ENCODE measurements around the gene BNC2. TPM values are rescaled to one million over a fixed set of nuclear protein-coding genes. Genes with fewer than 3 reads are reported as not detected.

The BNC2 gene
- total RNA-seq, 1 experiment from 2014 or later: 0.20 TPM

DNA sequence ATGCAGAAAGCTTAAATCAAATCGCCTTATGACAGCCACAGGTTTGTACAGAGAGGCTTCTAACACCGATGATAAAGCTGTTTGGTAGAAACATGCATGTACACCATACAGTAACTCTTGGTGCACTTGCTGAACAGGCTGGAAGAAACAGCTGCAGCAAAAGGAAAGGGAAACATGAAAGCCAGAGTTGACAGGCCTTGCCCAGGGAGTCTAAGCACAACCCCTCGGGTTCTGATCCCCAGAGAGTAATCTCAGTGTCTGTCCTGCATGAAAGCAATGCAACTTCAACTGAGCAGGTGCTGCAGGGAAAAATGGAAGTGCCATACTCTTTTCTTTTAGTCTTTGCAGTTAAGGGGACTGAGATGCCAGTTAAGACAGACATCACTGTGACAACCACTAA, 419.9 kb downstream of the BNC2 start:
- Histone ChIP-seq H3K4me1 (0 out of 2 replicates have a peak, but pooled peaks cover 2% of the 10 kb centered on the region), H3K4me3 (ENCODE audit: low read depth, low read length) (no peak overlapping the region), H3K27me3 (replicated peaks; ENCODE audit: control insufficient read depth, insufficient read depth, low read length) (no peaks in the 10 kb centered on the region), H3K9me3 (no peaks in the 10 kb centered on the region), H3K36me3 (ENCODE audit: control insufficient read depth, insufficient read depth, low read length) (no peaks in the 10 kb centered on the region)
- Mint-ChIP-seq H3K4me3 (ENCODE audit: unreplicated experiment) (no peak overlapping the region), H3K4me1 (ENCODE audit: low read depth, unreplicated experiment) (no peaks in the 10 kb centered on the region), H3K36me3 (ENCODE audit: insufficient read depth, unreplicated experiment) (no peaks in the 10 kb centered on the region), H3K9me3 (ENCODE audit: unreplicated experiment) (no peaks in the 10 kb centered on the region), H3K27ac (ENCODE audit: unreplicated experiment) (no peak overlapping the region), H3K27me3 (ENCODE audit: insufficient read depth, unreplicated experiment) (peaks cover 2% of the 10 kb centered on the region)
- ChIA-PET POLR2A (no interaction called here), CTCF (no interaction called here)
- BruUV-seq (replicated peaks): no TSS peak
- intact Hi-C loops (cut with micrococcal nuclease; ENCODE audit: unreplicated experiment): no loop called here
- no peak for DNase-seq
- TF ChIP-seq, protein P1, sequence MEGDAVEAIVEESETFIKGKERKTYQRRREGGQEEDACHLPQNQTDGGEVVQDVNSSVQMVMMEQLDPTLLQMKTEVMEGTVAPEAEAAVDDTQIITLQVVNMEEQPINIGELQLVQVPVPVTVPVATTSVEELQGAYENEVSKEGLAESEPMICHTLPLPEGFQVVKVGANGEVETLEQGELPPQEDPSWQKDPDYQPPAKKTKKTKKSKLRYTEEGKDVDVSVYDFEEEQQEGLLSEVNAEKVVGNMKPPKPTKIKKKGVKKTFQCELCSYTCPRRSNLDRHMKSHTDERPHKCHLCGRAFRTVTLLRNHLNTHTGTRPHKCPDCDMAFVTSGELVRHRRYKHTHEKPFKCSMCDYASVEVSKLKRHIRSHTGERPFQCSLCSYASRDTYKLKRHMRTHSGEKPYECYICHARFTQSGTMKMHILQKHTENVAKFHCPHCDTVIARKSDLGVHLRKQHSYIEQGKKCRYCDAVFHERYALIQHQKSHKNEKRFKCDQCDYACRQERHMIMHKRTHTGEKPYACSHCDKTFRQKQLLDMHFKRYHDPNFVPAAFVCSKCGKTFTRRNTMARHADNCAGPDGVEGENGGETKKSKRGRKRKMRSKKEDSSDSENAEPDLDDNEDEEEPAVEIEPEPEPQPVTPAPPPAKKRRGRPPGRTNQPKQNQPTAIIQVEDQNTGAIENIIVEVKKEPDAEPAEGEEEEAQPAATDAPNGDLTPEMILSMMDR (IDR thresholded peaks at IDR 0.05; ENCODE audit: insufficient read depth in 1 of 2, low read depth in 1 of 2, low read length in 1 of 2, severe bottlenecking in 1 of 2, unreplicated experiment in 1 of 2): no peak

DNA sequence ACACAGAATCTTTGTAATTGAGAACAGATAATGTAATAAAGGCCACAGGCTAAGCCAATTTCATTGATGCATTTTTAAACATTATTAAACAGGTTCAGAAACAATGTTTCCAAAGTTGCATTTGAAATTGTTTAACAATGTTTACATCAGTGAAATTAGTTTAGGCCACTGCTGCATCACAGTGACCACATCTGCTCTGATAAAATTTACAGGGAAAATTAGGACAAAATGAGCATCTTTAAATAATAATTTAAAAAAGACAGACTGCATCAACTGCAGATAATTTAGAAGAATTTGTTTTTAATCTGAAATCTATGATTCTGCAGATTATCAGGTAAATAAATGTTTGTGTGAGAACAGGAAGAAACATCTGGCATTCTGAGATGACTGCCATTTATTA, 420.4 kb downstream of the BNC2 start:
- Mint-ChIP-seq H3K27me3 (ENCODE audit: insufficient read depth, unreplicated experiment) (peaks cover 2% of the 10 kb centered on the region), H3K27ac (ENCODE audit: unreplicated experiment) (no peak overlapping the region), H3K36me3 (ENCODE audit: insufficient read depth, unreplicated experiment) (no peaks in the 10 kb centered on the region), H3K4me1 (ENCODE audit: low read depth, unreplicated experiment) (no peaks in the 10 kb centered on the region), H3K9me3 (ENCODE audit: unreplicated experiment) (no peaks in the 10 kb centered on the region), H3K4me3 (ENCODE audit: unreplicated experiment) (no peak overlapping the region)
- H3K4me3 ChIP-seq (ENCODE audit: low read depth, low read length): no peak overlapping the region
- intact Hi-C loops (cut with micrococcal nuclease; ENCODE audit: unreplicated experiment): no loop called here
- TF ChIP-seq, protein P1 (IDR thresholded peaks at IDR 0.05; ENCODE audit: insufficient read depth in 1 of 2, low read depth in 1 of 2, low read length in 1 of 2, severe bottlenecking in 1 of 2, unreplicated experiment in 1 of 2): no peak
- POLR2A ChIA-PET: no interaction called here
- no peaks in the 10 kb centered on the region for H3K27me3 ChIP-seq (replicated peaks; ENCODE audit: control insufficient read depth, insufficient read depth, low read length)
- no TSS peak for BruUV-seq (replicated peaks)
- H3K9me3 ChIP-seq: no peaks in the 10 kb centered on the region
- CTCF ChIA-PET: no interaction called here
- DNase-seq: no peak
- no peaks in the 10 kb centered on the region for H3K36me3 ChIP-seq (ENCODE audit: control insufficient read depth, insufficient read depth, low read length)
- H3K4me1 ChIP-seq: 0 out of 2 replicates have a peak, but pooled peaks cover 4% of the 10 kb centered on the region

DNA sequence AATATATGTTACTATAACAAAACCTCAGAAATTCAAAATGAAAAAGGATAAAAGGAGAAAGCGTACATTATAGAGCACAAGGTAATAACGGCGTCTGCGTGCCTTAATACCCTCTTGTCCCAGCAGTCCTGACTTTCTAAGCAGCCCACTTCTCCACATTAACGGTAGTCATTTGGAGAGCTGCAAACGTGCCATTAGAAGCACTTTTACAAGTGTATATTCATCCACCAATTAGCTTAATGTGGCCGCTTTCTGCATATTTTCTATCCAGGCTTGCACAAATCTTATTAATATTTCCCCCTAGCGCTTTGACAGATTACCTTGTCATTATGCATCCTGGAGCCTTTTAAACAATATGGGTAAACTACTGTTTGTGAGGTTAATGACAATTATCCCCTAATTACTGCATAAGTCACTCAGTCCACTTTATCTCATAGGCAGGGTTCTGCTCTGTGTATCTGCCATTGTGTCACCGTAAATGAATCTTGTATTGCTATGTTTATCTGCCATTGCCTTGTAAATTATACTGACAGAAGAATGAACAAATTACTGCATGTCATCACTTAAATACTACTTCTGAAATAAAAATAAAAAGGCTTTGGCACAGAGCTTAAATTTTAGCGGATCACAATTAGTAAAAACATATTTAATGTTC, 421.3 kb downstream of the BNC2 start:
- Histone ChIP-seq H3K27me3 (replicated peaks; ENCODE audit: control insufficient read depth, insufficient read depth, low read length) (no peaks in the 10 kb centered on the region), H3K4me3 (ENCODE audit: low read depth, low read length) (no peak overlapping the region), H3K36me3 (ENCODE audit: control insufficient read depth, insufficient read depth, low read length) (no peaks in the 10 kb centered on the region), H3K4me1 (0 out of 2 replicates have a peak, but pooled peaks cover 4% of the 10 kb centered on the region), H3K9me3 (no peaks in the 10 kb centered on the region)
- H3K9me3 Mint-ChIP-seq (ENCODE audit: unreplicated experiment): no peaks in the 10 kb centered on the region
- ChIA-PET CTCF (no interaction called here), POLR2A (no interaction called here)
- DNase-seq: no peak
- no TSS peak for BruUV-seq (replicated peaks)
- TF ChIP-seq, protein P1 (IDR thresholded peaks at IDR 0.05; ENCODE audit: insufficient read depth in 1 of 2, low read depth in 1 of 2, low read length in 1 of 2, severe bottlenecking in 1 of 2, unreplicated experiment in 1 of 2): no peak
- no peak overlapping the region for H3K27ac Mint-ChIP-seq (ENCODE audit: unreplicated experiment)
- no peaks in the 10 kb centered on the region for H3K36me3 Mint-ChIP-seq (ENCODE audit: insufficient read depth, unreplicated experiment)
- no peaks in the 10 kb centered on the region for H3K4me1 Mint-ChIP-seq (ENCODE audit: low read depth, unreplicated experiment)
- peaks cover 2% of the 10 kb centered on the region for H3K27me3 Mint-ChIP-seq (ENCODE audit: insufficient read depth, unreplicated experiment)
- intact Hi-C loops (cut with micrococcal nuclease; ENCODE audit: unreplicated experiment): no loop called here
- no peak overlapping the region for H3K4me3 Mint-ChIP-seq (ENCODE audit: unreplicated experiment)

Measured in Caco-2 (cell line).